D721Med (cell line): ENCODE results near the gene ANKRD33B.

Source experiments
- DNase-seq: peaks from one replicate; pipeline ENCODE4 v3.0.0; 2011; ENCODE audit warnings: low spot score; ENCODE audit not compliant: insufficient read length
- FAIRE-seq: peaks from 2 replicates; lab custom pipeline; 2011; peaks lifted over from hg19 to GRCh38; lab: Jason Lieb, UNC
- CTCF ChIP-seq: IDR thresholded peaks from 2 replicates; pipeline ENCODE4 v1.5.1; 2012; ENCODE audit warnings: mild to moderate bottlenecking, control low read depth; ENCODE audit not compliant: insufficient read depth; ENCODE audit errors: missing control alignments

The ANKRD33B gene

GRCh38 chr5:10591966-10592365 is 28.1 kb downstream of the ANKRD33B start:
- DNase-seq (no peak), FAIRE-seq (no peak)
- TF ChIP-seq CTCF = no peak

GRCh38 chr5:10592601-10593000 is 28.7 kb downstream of the ANKRD33B start:
- DNase-seq (no peak), FAIRE-seq (no peak)
- TF ChIP-seq CTCF = no peak

GRCh38 chr5:10593531-10594181 is 29.8 kb downstream of the ANKRD33B start:
- DNase-seq (no peak), FAIRE-seq (no peak)
- TF ChIP-seq CTCF = no peak

- no peak for TF ChIP-seq CTCF
- FAIRE-seq (no peak), DNase-seq (no peak)
Measured at GRCh38 chr5:10594591-10595210, 30.8 kb downstream of the ANKRD33B start.

- FAIRE-seq (no peak), DNase-seq (no peak)
- no peak for TF ChIP-seq CTCF
Measured at GRCh38 chr5:10595293-10595671, 31.4 kb downstream of the ANKRD33B start.

- no peak for DNase-seq
- FAIRE-seq = no peak
- TF ChIP-seq CTCF = no peak
Measured at GRCh38 chr5:10595672-10596309, 31.9 kb downstream of the ANKRD33B start.

GRCh38 chr5:10596310-10596703 is 32.4 kb downstream of the ANKRD33B start:
- TF ChIP-seq CTCF = no peak
- DNase-seq (no peak), FAIRE-seq (no peak)
